Activated naive CD4-positive, alpha-beta T cell treated with anti-CD3 and anti-CD28 coated beads, Interleukin-2, amount 10 ng/mL, durations not matched to agents 7 days and 5 days (primary cell): ENCODE data around the gene DPYD.

Source experiments
- CTCF ChIA-PET: fragments of 350-600 bp; sonication (Branson Sonifier 250); formaldehyde crosslinking; loops from one replicate; lab custom pipeline; 2021; ENCODE audit warnings: antibody characterized with exemption; lab: Charles Lee
- DNase-seq: peaks from one replicate; pipeline ENCODE4 v3.0.0-alpha.2; 2020
- H3K27ac Mint-ChIP-seq: one replicate; pipeline ENCODE4 v1.8.0; 2021; ENCODE audit warnings: mild to moderate bottlenecking, moderate library complexity, mixed read lengths
- H3K27me3 Mint-ChIP-seq: one replicate; pipeline ENCODE4 v1.8.0; 2021; ENCODE audit warnings: mild to moderate bottlenecking, mixed read lengths
- H3K36me3 Mint-ChIP-seq: one replicate; pipeline ENCODE4 v1.8.0; 2021; ENCODE audit warnings: mixed read lengths
- H3K4me1 Mint-ChIP-seq: one replicate; pipeline ENCODE4 v1.8.0; 2021; ENCODE audit warnings: mixed read lengths
- H3K4me3 Mint-ChIP-seq: one replicate; pipeline ENCODE4 v1.8.0; 2021; ENCODE audit warnings: mild to moderate bottlenecking, moderate library complexity, mixed read lengths
- H3K9me3 Mint-ChIP-seq: one replicate; pipeline ENCODE4 v1.8.0; 2021; ENCODE audit warnings: mixed read lengths

Gene DPYD

GRCh38 chr1:97095764-97096163 is 825.1 kb downstream of the DPYD start:
- no peak overlapping the region for H3K27ac Mint-ChIP-seq
- no peaks in the 10 kb centered on the region for H3K27me3 Mint-ChIP-seq
- CTCF ChIA-PET, result interaction anchor here (1.0 kb wide), 1 partner anchor 17 kb away, joined by 3 read pairs; no protein-coding TSS in a partner anchor
- H3K36me3 Mint-ChIP-seq, result peaks cover 10% of the 10 kb centered on the region
- DNase-seq, result no peak
- H3K4me3 Mint-ChIP-seq, result no peak overlapping the region
- no peaks in the 10 kb centered on the region for H3K4me1 Mint-ChIP-seq
- no peaks in the 10 kb centered on the region for H3K9me3 Mint-ChIP-seq

- Mint-ChIP-seq H3K9me3 (no peaks in the 10 kb centered on the region), H3K27me3 (no peaks in the 10 kb centered on the region), H3K4me3 (no peak overlapping the region), H3K36me3 (peaks cover 10% of the 10 kb centered on the region), H3K4me1 (no peaks in the 10 kb centered on the region), H3K27ac (no peak overlapping the region)
- DNase-seq, result no peak
- CTCF ChIA-PET, result interaction anchor here (0.7 to 0.8 kb wide), 2 partner anchors 65 to 1447 kb away, joined by 3 read pairs; no protein-coding TSS in a partner anchor
Measured at GRCh38 chr1:97094247-97094972, 826.4 kb downstream of the DPYD start.

DNA sequence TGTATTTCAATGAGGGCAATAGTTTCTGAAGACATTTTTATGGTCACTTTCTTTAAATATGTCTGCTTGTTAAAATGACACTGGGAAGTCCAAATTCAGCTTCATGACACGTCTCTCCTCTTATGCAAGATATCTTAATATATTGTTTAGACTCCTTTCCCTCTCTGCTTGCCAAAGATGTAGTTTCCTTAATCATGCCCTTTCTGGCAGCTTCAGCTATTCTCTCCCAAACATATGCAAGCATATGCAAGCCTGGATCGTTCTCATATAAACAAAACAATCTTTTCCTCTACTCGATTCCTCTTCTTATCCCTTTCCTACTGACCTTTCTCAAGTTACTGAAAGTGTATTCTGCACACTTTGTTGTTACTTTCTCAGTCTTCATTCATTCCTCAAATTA is 827.1 kb downstream of the DPYD start:
- Mint-ChIP-seq H3K27me3 (no peaks in the 10 kb centered on the region), H3K4me3 (no peak overlapping the region), H3K9me3 (no peaks in the 10 kb centered on the region), H3K36me3 (peaks cover 10% of the 10 kb centered on the region), H3K4me1 (no peaks in the 10 kb centered on the region), H3K27ac (no peak overlapping the region)
- no peak for DNase-seq
- CTCF ChIA-PET, result interaction anchor here (0.7 to 0.8 kb wide), 2 partner anchors 64 to 1448 kb away, joined by 3 read pairs; no protein-coding TSS in a partner anchor

DNA sequence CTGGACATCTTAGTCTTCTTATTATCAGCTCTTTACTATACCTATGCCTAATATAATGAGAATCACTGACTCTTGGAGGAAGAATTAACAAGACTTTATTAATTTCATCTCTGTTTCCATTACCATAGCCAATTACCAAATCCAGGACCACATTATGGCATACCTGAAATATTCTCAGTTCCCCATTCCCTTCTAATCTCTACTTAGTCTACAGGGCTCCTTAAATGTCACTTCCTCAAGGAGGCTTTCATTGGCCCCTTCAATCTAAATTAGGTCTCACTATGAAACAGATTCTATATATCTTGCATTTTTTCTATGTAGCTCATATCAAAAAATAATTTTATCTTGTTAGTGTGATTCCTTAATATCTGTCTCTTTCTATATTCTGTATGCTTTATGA is 828.0 kb downstream of the DPYD start:
- Mint-ChIP-seq H3K27ac (no peak overlapping the region), H3K4me3 (no peak overlapping the region), H3K27me3 (no peaks in the 10 kb centered on the region), H3K4me1 (no peaks in the 10 kb centered on the region), H3K9me3 (no peaks in the 10 kb centered on the region), H3K36me3 (peaks cover 10% of the 10 kb centered on the region)
- CTCF ChIA-PET, result no interaction called here
- DNase-seq, result no peak

DNA sequence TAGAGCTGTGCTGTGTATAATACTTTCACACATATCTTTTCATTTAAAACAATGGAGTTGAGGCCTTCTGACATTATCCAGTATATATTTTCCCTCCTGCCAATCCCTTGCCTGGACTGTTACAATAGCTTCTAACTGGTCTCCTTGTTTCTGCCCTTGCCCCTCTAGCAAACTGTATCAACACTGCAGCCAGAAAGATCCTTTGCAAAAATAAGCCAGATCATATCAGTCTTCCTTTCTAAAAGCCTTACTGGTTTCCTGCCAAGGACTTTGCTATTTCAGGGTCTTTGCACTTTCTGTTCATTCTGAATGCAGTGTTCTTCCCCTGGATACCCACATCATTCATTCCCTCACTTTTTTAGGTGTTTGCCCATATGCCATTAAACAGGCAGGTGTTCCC is 829.2 kb downstream of the DPYD start:
- Mint-ChIP-seq H3K4me1 (no peaks in the 10 kb centered on the region), H3K4me3 (no peak overlapping the region), H3K9me3 (no peaks in the 10 kb centered on the region), H3K27me3 (no peaks in the 10 kb centered on the region), H3K27ac (no peak overlapping the region), H3K36me3 (peaks cover under 1% of the 10 kb centered on the region)
- CTCF ChIA-PET, result no interaction called here
- DNase-seq, result no peak

DNA sequence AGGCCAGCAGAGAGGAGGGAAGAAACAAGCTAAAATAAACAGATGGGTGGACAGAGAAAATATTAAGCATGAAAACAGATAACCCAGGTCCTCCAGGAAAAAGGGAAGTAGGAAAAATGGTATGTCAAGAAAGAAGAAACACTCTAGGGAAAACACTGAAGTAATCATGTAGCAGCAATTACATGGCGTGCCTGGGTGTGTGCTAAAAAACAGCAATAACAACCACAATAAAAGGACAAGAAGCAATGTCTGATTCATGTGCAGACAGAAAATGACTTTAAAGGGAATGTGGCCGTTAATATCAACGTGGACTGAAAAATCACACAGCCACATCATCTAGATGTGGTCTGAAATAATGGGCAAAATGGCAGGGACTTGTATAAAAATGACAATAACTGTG is 829.6 kb downstream of the DPYD start:
- Mint-ChIP-seq H3K36me3 (no peaks in the 10 kb centered on the region), H3K27ac (no peak overlapping the region), H3K4me1 (no peaks in the 10 kb centered on the region), H3K27me3 (no peaks in the 10 kb centered on the region), H3K4me3 (no peak overlapping the region), H3K9me3 (no peaks in the 10 kb centered on the region)
- no peak for DNase-seq
- CTCF ChIA-PET, result no interaction called here

DNA sequence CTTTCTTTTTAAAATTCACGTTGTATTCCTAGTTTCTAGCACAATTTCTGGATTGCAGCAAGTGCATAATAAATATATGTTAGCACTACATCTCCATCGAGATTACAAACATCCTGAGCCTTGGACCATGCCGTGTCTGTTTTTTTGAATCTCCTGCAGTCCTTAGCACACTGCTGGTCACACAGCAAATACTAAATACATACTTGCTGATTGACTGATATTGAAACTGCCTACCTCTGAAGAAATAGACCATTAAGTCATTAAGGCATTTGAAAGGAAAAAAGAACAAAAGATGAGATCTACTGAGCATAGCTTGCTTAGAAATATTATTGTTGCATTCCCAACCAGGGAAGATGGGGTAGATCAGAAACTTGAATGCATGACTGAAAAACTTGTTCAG is 830.1 kb downstream of the DPYD start:
- H3K4me3 Mint-ChIP-seq, result no peak overlapping the region
- H3K27ac Mint-ChIP-seq, result no peak overlapping the region
- H3K4me1 Mint-ChIP-seq, result no peaks in the 10 kb centered on the region
- DNase-seq, result no peak
- no peaks in the 10 kb centered on the region for H3K27me3 Mint-ChIP-seq
- CTCF ChIA-PET, result no interaction called here
- H3K36me3 Mint-ChIP-seq, result no peaks in the 10 kb centered on the region
- no peaks in the 10 kb centered on the region for H3K9me3 Mint-ChIP-seq

DNA sequence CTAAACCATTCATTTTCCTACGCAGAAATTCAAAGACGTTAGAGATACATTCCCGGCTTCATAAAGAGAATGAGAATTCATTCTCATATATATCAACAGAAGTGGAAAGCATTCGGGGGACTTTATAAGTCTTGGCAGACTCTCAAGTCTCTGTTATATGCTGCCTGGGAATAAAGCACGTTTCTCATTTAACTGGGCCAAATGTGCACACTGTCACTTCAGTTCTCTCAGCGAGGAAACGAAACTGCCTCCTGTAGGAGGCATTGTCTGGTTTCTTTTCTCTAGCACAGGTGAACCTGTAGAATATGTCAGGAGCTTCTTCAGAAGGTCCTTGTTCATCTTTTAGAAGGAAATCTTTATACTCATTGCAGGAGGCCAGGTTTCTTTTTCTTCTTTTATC is 831.7 kb downstream of the DPYD start:
- DNase-seq, result no peak
- Mint-ChIP-seq H3K4me1 (no peaks in the 10 kb centered on the region), H3K9me3 (no peaks in the 10 kb centered on the region), H3K27me3 (no peaks in the 10 kb centered on the region), H3K27ac (no peak overlapping the region), H3K4me3 (no peak overlapping the region), H3K36me3 (no peaks in the 10 kb centered on the region)
- CTCF ChIA-PET, result no interaction called here

DNA sequence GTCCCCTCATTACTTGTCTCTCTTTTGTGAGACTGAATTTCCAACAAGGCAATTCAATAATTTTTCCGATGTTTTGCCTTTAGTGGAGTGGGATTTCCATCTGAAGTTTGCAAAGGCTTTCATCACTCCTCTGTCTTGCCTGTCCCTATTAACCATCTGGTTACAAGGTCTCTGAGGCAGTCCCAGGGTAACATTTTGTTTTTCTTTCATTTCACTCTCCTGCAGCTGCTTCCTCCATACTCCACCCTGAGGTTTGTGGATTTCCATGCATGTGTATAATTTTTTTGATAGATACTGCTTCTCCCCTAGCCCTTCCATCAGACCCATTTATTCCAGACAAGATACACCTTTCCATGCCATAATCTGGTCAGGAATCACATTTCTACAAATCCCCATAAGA is 832.4 kb downstream of the DPYD start:
- H3K36me3 Mint-ChIP-seq, result no peaks in the 10 kb centered on the region

GRCh38 chr1:97084546-97084945 is 836.3 kb downstream of the DPYD start:
- Mint-ChIP-seq H3K9me3 (no peaks in the 10 kb centered on the region), H3K27me3 (no peaks in the 10 kb centered on the region), H3K4me3 (no peak overlapping the region), H3K27ac (no peak overlapping the region), H3K36me3 (peaks cover 3% of the 10 kb centered on the region), H3K4me1 (no peaks in the 10 kb centered on the region)
- DNase-seq, result no peak
- CTCF ChIA-PET, result no interaction called here

More for the DNA sequence above, 832.4 kb downstream of the DPYD start:
- Mint-ChIP-seq H3K9me3 (no peaks in the 10 kb centered on the region), H3K27me3 (no peaks in the 10 kb centered on the region), H3K4me1 (no peaks in the 10 kb centered on the region), H3K27ac (no peak overlapping the region), H3K4me3 (no peak overlapping the region)
- no peak for DNase-seq
- CTCF ChIA-PET, result no interaction called here

GRCh38 chr1:97082160-97082848 is 838.5 kb downstream of the DPYD start:
- H3K4me3 Mint-ChIP-seq, result no peak overlapping the region
- no peaks in the 10 kb centered on the region for H3K9me3 Mint-ChIP-seq
- no peak overlapping the region for H3K27ac Mint-ChIP-seq
- H3K4me1 Mint-ChIP-seq, result no peaks in the 10 kb centered on the region
- H3K27me3 Mint-ChIP-seq, result no peaks in the 10 kb centered on the region
- CTCF ChIA-PET, result no interaction called here
- DNase-seq, result no peak
- peaks cover 5% of the 10 kb centered on the region for H3K36me3 Mint-ChIP-seq

DNA sequence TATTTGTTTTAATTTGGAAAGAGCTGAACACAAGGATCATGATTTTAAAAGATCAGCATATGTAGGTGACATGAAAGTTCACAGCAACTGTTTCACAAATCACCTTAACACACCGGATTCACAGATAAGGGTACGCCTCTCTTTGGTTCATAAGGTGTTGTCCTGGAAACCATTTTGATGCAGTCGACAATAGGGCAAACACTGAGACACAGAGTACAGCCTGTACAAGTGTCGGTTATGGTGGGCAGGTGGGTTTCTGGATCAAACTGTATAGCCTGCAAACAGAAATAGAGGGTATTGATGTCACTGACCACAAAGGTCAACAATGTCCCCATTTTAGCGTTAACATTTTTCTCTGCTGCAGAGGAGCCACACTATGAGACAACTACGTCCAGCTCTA is 842.0 kb downstream of the DPYD start:
- Mint-ChIP-seq H3K27ac (no peak overlapping the region), H3K4me3 (no peak overlapping the region), H3K27me3 (no peaks in the 10 kb centered on the region), H3K9me3 (no peaks in the 10 kb centered on the region), H3K36me3 (peaks cover 9% of the 10 kb centered on the region), H3K4me1 (no peaks in the 10 kb centered on the region)
- DNase-seq, result no peak
- CTCF ChIA-PET, result no interaction called here

DNA sequence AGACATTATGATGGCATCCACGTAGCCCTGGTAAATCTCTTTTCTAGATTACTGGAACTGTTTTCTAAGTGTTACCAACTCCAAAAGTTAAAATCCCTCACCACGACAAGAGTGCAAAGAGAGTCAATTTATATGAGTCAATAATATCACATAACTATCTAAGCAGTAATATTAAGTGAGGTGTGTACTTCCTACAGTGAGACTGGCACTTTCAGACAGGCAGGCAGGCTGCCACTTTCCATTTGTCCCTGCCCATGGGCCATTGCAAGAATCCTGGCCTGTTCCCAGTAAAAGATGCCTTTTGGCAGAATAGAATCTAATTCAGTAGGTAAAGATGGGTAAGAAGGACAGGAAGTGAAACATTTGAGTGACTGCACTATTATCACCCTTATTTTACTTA is 843.6 kb downstream of the DPYD start:
- Mint-ChIP-seq H3K9me3 (no peaks in the 10 kb centered on the region), H3K27me3 (no peaks in the 10 kb centered on the region), H3K36me3 (peaks cover 9% of the 10 kb centered on the region), H3K27ac (no peak overlapping the region), H3K4me1 (no peaks in the 10 kb centered on the region), H3K4me3 (no peak overlapping the region)
- DNase-seq, result no peak
- CTCF ChIA-PET, result no interaction called here

DNA sequence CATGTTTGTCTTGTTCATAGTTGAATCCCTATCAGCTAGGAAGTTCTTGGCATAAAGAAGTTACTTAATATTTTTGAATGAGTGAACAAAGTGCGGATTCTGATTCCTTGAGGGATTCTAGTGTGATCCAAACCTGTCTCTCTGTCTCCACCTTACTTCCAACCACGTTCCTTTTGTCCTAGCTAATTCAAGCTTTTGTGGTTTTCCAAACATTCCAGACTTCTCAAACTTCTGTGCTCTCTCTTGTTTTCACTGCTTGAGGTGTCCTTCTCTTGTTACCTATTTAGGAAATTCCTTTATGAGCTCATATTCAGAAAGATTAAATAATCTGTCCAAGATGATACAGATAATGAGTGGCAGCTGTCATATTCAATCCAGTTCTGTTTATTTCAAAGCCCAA is 846.1 kb downstream of the DPYD start:
- Mint-ChIP-seq H3K4me3 (no peak overlapping the region), H3K36me3 (peaks cover 7% of the 10 kb centered on the region), H3K4me1 (no peaks in the 10 kb centered on the region), H3K27me3 (no peaks in the 10 kb centered on the region), H3K9me3 (no peaks in the 10 kb centered on the region), H3K27ac (no peak overlapping the region)
- no peak for DNase-seq
- CTCF ChIA-PET, result no interaction called here

DNA sequence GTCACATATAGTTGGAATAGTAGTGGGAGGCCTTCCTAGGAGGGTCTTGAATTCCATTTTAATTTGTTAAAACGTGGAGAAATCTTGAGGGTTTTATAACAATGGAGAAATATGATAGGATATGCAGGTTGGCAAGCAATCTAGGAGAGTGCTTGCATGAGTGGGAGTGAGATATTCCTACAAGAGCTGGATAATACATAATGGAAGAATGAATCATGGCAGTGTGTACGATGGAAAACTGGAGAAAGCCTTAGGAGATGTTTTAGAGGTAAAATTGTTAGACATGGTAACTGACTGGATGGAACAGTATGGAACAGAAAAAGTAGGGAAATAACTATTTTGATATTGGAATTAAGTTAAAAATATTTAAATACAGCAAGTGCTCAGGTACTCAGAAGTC is 846.9 kb downstream of the DPYD start:
- CTCF ChIA-PET, result no interaction called here
- Mint-ChIP-seq H3K9me3 (no peaks in the 10 kb centered on the region), H3K27me3 (no peaks in the 10 kb centered on the region)

More for the DNA sequence above, 846.9 kb downstream of the DPYD start:
- Mint-ChIP-seq H3K27ac (no peak overlapping the region), H3K36me3 (peaks cover 4% of the 10 kb centered on the region), H3K4me3 (no peak overlapping the region), H3K4me1 (no peaks in the 10 kb centered on the region)
- no peak for DNase-seq
